Measurements from ENCODE around the gene ZNF32. TPM values are rescaled to one million over a fixed set of nuclear protein-coding genes. Genes with fewer than 3 reads are reported as not detected.
"Not testable (repeated sequence)": the region's sequence is repeated elsewhere in the genome, so short reads cannot be mapped to it uniquely, and the experiment has no call there.

Gene ZNF32
- total RNA-seq, 1 experiment from 2014 or later: 70.6 TPM

- no peak for DNase-seq
- Histone ChIP-seq H3K36me3 (peaks cover 6% of the 10 kb centered on the region), H3K27me3 (no peaks in the 10 kb centered on the region), H3K9me3 (peaks cover 5% of the 10 kb centered on the region; the same call in 1 of the 2 replicates), H3K4me3 (peak overlapping the region; percentile 64)
Measured at GRCh38 chr10:43607199-43607573, 41.5 kb downstream of the ZNF32 start.

GRCh38 chr10:43606323-43607198 lies 42.1 kb downstream of the ZNF32 start, which contains the start of gene ZNF485:
Gene ZNF485, plus strand, starts transcription at chr10:43606438. Its CDS starts 613 bp downstream, at chr10:43607051.
- H3K9me3 ChIP-seq: peaks cover 4% of the 10 kb centered on the region; the same call in 1 of the 2 replicates
- peak within 1 kb of the TSS; percentile 64 for H3K4me3 ChIP-seq
- no peaks in the 10 kb centered on the region for H3K27me3 ChIP-seq
- H3K36me3 ChIP-seq: peaks cover 4% of the 10 kb centered on the region
- peak; percentile 72 for DNase-seq

GRCh38 chr10:43605850-43606322 lies 42.8 kb downstream of the ZNF32 start:
- H3K9me3 ChIP-seq: 0 out of 2 replicates have a peak, but pooled peaks cover 4% of the 10 kb centered on the region
- H3K36me3 ChIP-seq: no peaks in the 10 kb centered on the region; the same call in 1 of the 2 replicates
- DNase-seq: no peak
- H3K27me3 ChIP-seq: no peaks in the 10 kb centered on the region
- peak overlapping the region; percentile 64 for H3K4me3 ChIP-seq

- DNase-seq, H3K4me3 ChIP-seq, H3K36me3 ChIP-seq, H3K9me3 ChIP-seq, H3K27me3 ChIP-seq: not testable (repeated sequence)
Measured at GRCh38 chr10:43601576-43601975, 47.1 kb downstream of the ZNF32 start.

GRCh38 chr10:43599333-43599732 lies 49.3 kb downstream of the ZNF32 start:
- Histone ChIP-seq H3K9me3 (0 out of 2 replicates have a peak, but pooled peaks cover 4% of the 10 kb centered on the region), H3K4me3 (no peak overlapping the region), H3K36me3 (no peaks in the 10 kb centered on the region), H3K27me3 (no peaks in the 10 kb centered on the region)
- DNase-seq: no peak

- no peaks in the 10 kb centered on the region for H3K36me3 ChIP-seq
- H3K4me3 ChIP-seq: no peak overlapping the region
- H3K9me3 ChIP-seq: 0 out of 2 replicates have a peak, but pooled peaks cover 4% of the 10 kb centered on the region
- DNase-seq: peak; percentile 56
- no peaks in the 10 kb centered on the region for H3K27me3 ChIP-seq
Measured at GRCh38 chr10:43598446-43598845, 50.2 kb downstream of the ZNF32 start.

GRCh38 chr10:43596546-43596945 lies 52.1 kb downstream of the ZNF32 start:
- DNase-seq: peak; percentile 20
- Histone ChIP-seq H3K36me3 (no peaks in the 10 kb centered on the region), H3K4me3 (no peak overlapping the region), H3K9me3 (peaks cover 6% of the 10 kb centered on the region; the same call in 1 of the 2 replicates), H3K27me3 (no peaks in the 10 kb centered on the region)

GRCh38 chr10:43595739-43596298 lies 52.9 kb downstream of the ZNF32 start:
- no peak overlapping the region for H3K4me3 ChIP-seq
- no peaks in the 10 kb centered on the region for H3K36me3 ChIP-seq
- peaks cover 6% of the 10 kb centered on the region for H3K9me3 ChIP-seq
- no peak for DNase-seq
- H3K27me3 ChIP-seq: no peaks in the 10 kb centered on the region

- no peaks in the 10 kb centered on the region for H3K27me3 ChIP-seq
Measured at GRCh38 chr10:43594944-43595589, 53.6 kb downstream of the ZNF32 start.

More at GRCh38 chr10:43594944-43595589, 53.6 kb downstream of the ZNF32 start:
- peak; percentile 19 for DNase-seq
- no peak overlapping the region for H3K4me3 ChIP-seq
- peaks cover 6% of the 10 kb centered on the region for H3K9me3 ChIP-seq
- H3K36me3 ChIP-seq: no peaks in the 10 kb centered on the region

Other genes starting within 250 kb of the ZNF32 start
- gene HNRNPF, start 239.7 kb downstream of the ZNF32 start, total RNA-seq (2014; rRNA removed; shearing (Covaris generic); ENCODE audit: low replicate concordance): 286 and 294 TPM in 2 replicates
- 1.3 and 5.4 TPM in 2 replicates for gene ZNF487, start 211.8 kb downstream of the ZNF32 start, total RNA-seq (2014; rRNA removed; shearing (Covaris generic); ENCODE audit: low replicate concordance)
- 9.2 and 11.0 TPM in 2 replicates for gene ZNF239, start 74.3 kb downstream of the ZNF32 start, total RNA-seq (2014; rRNA removed; shearing (Covaris generic); ENCODE audit: low replicate concordance)
- gene ZNF485, start 42.4 kb downstream of the ZNF32 start, total RNA-seq (2014; rRNA removed; shearing (Covaris generic); ENCODE audit: low replicate concordance): 1.9 and 5.5 TPM in 2 replicates

All from MG63 (cell line).